Neural progenitor cell (in vitro differentiated cells): Measurements from ENCODE around the gene MPC1L. TPM values are rescaled to one million over a fixed set of nuclear protein-coding genes. Genes with fewer than 3 reads are reported as not detected.

ENCODE experiments used
- DNase-seq: peaks from one replicate; pipeline ENCODE4 v3.0.0-alpha.2; 2016; ENCODE audit warnings: low spot score
- H2AFZ ChIP-seq: fragments of 200-600 bp; sonication (generic); replicated peaks from 2 replicates; pipeline ENCODE4 v1.6.1; 2016; ENCODE audit warnings: antibody characterized with exemption
- H3F3A ChIP-seq: fragments of 200-600 bp; sonication (generic); 2 replicates; pipeline ENCODE4 v1.6.1; 2016; ENCODE audit warnings: antibody characterized with exemption, low read depth
- H3K27ac ChIP-seq: fragments of 200-600 bp; sonication (generic); 2 replicates; pipeline ENCODE4 v1.5.1; 2016; ENCODE audit warnings: mild to moderate bottlenecking
- H3K27me3 ChIP-seq: fragments of 200-600 bp; sonication (generic); 2 replicates; pipeline ENCODE4 v1.6.1; 2016; ENCODE audit warnings: mild to moderate bottlenecking, moderate library complexity
- H3K36me3 ChIP-seq: fragments of 200-600 bp; sonication (generic); 2 replicates; pipeline ENCODE4 v1.5.1; 2016
- H3K4me1 ChIP-seq: fragments of 200-600 bp; sonication (generic); 2 replicates; pipeline ENCODE4 v1.6.1; 2016; ENCODE audit warnings: mixed run types
- H3K4me2 ChIP-seq: fragments of 200-600 bp; sonication (generic); 2 replicates; pipeline ENCODE4 v1.6.1; 2016
- H3K4me3 ChIP-seq: fragments of 200-600 bp; sonication (generic); 2 replicates; pipeline ENCODE4 v1.5.1; 2016
- H3K79me2 ChIP-seq: fragments of 200-600 bp; sonication (generic); 2 replicates; pipeline ENCODE4 v1.6.1; 2016; ENCODE audit warnings: low read depth
- H3K9ac ChIP-seq: fragments of 200-600 bp; sonication (generic); 2 replicates; pipeline ENCODE4 v1.6.1; 2016
- H3K9me3 ChIP-seq: fragments of 200-600 bp; sonication (generic); 2 replicates; pipeline ENCODE4 v1.5.1; 2016; ENCODE audit warnings: low read depth
- H4K20me1 ChIP-seq: fragments of 200-600 bp; sonication (generic); 2 replicates; pipeline ENCODE4 v1.6.1; 2016; ENCODE audit warnings: low read depth
- H3K27ac Mint-ChIP-seq: 3 replicates; pipeline ENCODE4 v1.8.0; 2021; ENCODE audit warnings: mixed read lengths
- H3K27me3 Mint-ChIP-seq: 2 replicates; pipeline ENCODE4 v1.8.0; 2022; ENCODE audit warnings: low read depth, mild to moderate bottlenecking, inconsistent platforms, moderate library complexity, mixed read lengths; ENCODE audit not compliant: insufficient read depth
- H3K36me3 Mint-ChIP-seq: 3 replicates; pipeline ENCODE4 v1.8.0; 2021; ENCODE audit warnings: mixed read lengths
- H3K4me1 Mint-ChIP-seq: 3 replicates; pipeline ENCODE4 v1.8.0; 2021; ENCODE audit warnings: mixed read lengths
- H3K4me3 Mint-ChIP-seq: 3 replicates; pipeline ENCODE4 v1.8.0; 2021; ENCODE audit warnings: mild to moderate bottlenecking, moderate library complexity, mixed read lengths
- H3K9me3 Mint-ChIP-seq: 3 replicates; pipeline ENCODE4 v1.8.0; 2020; ENCODE audit warnings: mixed read lengths
- EZH2 ChIP-seq: fragments of 200-600 bp; sonication (generic); IDR thresholded peaks from 2 replicates; pipeline ENCODE4 v1.6.1; 2017; ENCODE audit warnings: antibody characterized with exemption, mild to moderate bottlenecking, moderate library complexity
- EZH2phosphoT487 ChIP-seq: fragments of 200-600 bp; sonication (generic); IDR thresholded peaks from 2 replicates; pipeline ENCODE4 v1.6.1; 2017; ENCODE audit warnings: antibody characterized with exemption
- total RNA-seq: library from RNA; depleted of rRNA; stranded (reverse); fragments of >200 nt; gene quantifications from 2 replicates; pipeline ENCODE4 v1.2.3, GENCODE V29; 2015; ENCODE audit warnings: low replicate concordance
- TF ChIP-seq, protein P1 (sequence below): fragments of 200-600 bp; sonication (generic); IDR thresholded peaks from 2 replicates; pipeline ENCODE4 v1.5.1; 2017; ENCODE audit warnings: antibody characterized with exemption, mild to moderate bottlenecking

The MPC1L gene
- total RNA-seq, 1 donor from 2014 or later, result not detected

DNA sequence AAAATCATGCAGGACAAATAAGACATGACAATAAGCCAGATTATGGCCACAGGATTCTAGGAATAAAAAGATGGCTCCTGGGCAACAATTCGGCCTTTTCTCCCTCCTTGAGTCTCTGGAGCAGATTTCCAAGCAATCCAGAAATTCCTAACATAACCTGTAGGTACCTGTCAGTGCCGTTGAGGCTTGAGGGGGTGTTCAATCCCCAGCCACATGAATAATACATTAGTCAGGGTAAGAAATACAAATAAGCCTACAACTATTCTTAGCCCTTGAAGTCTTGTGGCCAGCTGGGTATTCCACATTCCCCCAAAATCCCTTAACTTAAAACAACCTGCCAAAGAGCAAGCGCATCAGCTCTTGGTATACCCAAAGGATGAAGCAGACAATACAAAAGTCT, 14.5 kb downstream of the MPC1L start:
- H3K27ac Mint-ChIP-seq, result no peak overlapping the region
- no peaks in the 10 kb centered on the region for H4K20me1 ChIP-seq

DNA sequence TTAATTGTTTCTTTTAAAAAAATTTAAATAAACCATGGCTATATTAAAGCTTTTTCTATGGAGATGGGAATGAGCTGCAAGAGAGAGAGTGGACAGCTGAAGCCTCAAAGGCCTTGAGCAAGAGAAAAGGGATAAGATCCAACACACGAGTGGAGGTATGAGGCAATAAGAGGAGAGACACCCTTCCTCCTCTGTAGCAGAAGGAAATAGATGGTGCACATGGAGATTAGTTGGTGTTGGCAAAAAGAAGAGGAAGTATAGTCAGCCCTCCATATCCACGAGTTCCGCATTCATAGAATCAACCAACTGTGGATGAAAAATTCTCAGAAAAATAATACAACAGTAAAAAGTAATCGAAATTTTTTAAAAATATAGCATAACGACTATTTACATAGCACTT, 20.9 kb downstream of the MPC1L start:
- peaks cover 4% of the 10 kb centered on the region for H3K27me3 Mint-ChIP-seq
- peaks cover 20% of the 10 kb centered on the region for H3K79me2 ChIP-seq

More for the DNA sequence above, 14.5 kb downstream of the MPC1L start:
- Histone ChIP-seq H3K27me3 (no peaks in the 10 kb centered on the region), H3K9me3 (no peaks in the 10 kb centered on the region), H3K4me1 (no peaks in the 10 kb centered on the region), H3K9ac (no peak overlapping the region), H3K36me3 (peaks cover 3% of the 10 kb centered on the region), H3F3A (no peaks in the 10 kb centered on the region), H3K4me3 (no peak overlapping the region), H3K79me2 (no peaks in the 10 kb centered on the region), H3K4me2 (no peak overlapping the region), H3K27ac (no peak overlapping the region), H2AFZ (no peak overlapping the region)
- Mint-ChIP-seq H3K4me1 (no peaks in the 10 kb centered on the region), H3K9me3 (no peaks in the 10 kb centered on the region), H3K36me3 (peaks cover 15% of the 10 kb centered on the region), H3K27me3 (peaks cover 3% of the 10 kb centered on the region), H3K4me3 (no peak overlapping the region)
- no peak for DNase-seq
- TF ChIP-seq, protein P1, sequence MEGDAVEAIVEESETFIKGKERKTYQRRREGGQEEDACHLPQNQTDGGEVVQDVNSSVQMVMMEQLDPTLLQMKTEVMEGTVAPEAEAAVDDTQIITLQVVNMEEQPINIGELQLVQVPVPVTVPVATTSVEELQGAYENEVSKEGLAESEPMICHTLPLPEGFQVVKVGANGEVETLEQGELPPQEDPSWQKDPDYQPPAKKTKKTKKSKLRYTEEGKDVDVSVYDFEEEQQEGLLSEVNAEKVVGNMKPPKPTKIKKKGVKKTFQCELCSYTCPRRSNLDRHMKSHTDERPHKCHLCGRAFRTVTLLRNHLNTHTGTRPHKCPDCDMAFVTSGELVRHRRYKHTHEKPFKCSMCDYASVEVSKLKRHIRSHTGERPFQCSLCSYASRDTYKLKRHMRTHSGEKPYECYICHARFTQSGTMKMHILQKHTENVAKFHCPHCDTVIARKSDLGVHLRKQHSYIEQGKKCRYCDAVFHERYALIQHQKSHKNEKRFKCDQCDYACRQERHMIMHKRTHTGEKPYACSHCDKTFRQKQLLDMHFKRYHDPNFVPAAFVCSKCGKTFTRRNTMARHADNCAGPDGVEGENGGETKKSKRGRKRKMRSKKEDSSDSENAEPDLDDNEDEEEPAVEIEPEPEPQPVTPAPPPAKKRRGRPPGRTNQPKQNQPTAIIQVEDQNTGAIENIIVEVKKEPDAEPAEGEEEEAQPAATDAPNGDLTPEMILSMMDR, result no peak
- TF ChIP-seq EZH2phosphoT487 (no peak), EZH2 (no peak)

DNA sequence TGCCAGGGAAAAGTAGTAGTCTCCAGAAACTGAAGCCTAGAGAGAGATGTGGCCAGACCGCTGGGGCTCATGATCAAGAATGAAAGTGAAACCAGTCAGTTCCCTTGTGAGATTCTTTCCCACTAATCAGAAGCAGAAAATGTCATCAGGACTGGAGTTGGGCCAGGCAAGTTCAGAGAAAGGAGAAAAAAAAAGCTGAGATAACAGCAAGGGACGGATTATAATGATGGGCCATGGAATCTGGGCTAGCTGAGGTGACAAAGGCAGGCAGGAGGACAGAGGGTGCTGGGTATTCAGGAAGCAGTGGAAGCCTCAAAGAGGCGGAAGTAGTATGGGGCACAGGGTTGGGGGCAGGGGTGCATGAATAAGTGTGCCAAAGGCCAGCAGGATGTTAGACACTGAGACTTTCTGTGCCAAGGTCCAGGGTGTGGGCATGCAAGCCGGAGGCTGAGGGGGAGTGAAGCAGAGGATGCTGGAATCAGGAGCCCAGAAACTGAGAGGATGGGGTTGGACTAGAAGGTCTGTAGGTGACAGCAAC, 21.7 kb downstream of the MPC1L start:
- peaks cover 4% of the 10 kb centered on the region for H3K27me3 Mint-ChIP-seq
- Histone ChIP-seq H3K9ac (no peak overlapping the region), H3K36me3 (no peaks in the 10 kb centered on the region), H3K9me3 (no peaks in the 10 kb centered on the region), H3K4me1 (peaks cover 6% of the 10 kb centered on the region), H2AFZ (no peak overlapping the region), H3K27me3 (no peaks in the 10 kb centered on the region), H3K27ac (no peak overlapping the region), H3F3A (peaks cover 14% of the 10 kb centered on the region), H4K20me1 (peaks cover 5% of the 10 kb centered on the region), H3K4me2 (no peak overlapping the region), H3K79me2 (peaks cover 20% of the 10 kb centered on the region), H3K4me3 (no peak overlapping the region)
- no peaks in the 10 kb centered on the region for H3K9me3 Mint-ChIP-seq
- no peak overlapping the region for H3K27ac Mint-ChIP-seq
- TF ChIP-seq, protein P1, result no peak
- TF ChIP-seq EZH2phosphoT487, result no peak
- no peak for TF ChIP-seq EZH2
- peak overlapping the region; percentile 79 for H3K4me3 Mint-ChIP-seq
- H3K36me3 Mint-ChIP-seq, result peaks cover 8% of the 10 kb centered on the region
- no peak for DNase-seq
- peaks cover 12% of the 10 kb centered on the region for H3K4me1 Mint-ChIP-seq

More for the DNA sequence above, 20.9 kb downstream of the MPC1L start:
- no peaks in the 10 kb centered on the region for H3K36me3 ChIP-seq
- H3K4me3 Mint-ChIP-seq, result no peak overlapping the region
- H3F3A ChIP-seq, result peaks cover 14% of the 10 kb centered on the region
- peaks cover 5% of the 10 kb centered on the region for H4K20me1 ChIP-seq
- peaks cover 8% of the 10 kb centered on the region for H3K36me3 Mint-ChIP-seq
- no peak overlapping the region for H3K9ac ChIP-seq
- no peak overlapping the region for H3K27ac Mint-ChIP-seq
- no peaks in the 10 kb centered on the region for H3K9me3 Mint-ChIP-seq
- TF ChIP-seq EZH2, result no peak
- TF ChIP-seq, protein P1, result no peak
- no peak for TF ChIP-seq EZH2phosphoT487
- H3K4me2 ChIP-seq, result no peak overlapping the region
- no peaks in the 10 kb centered on the region for H3K27me3 ChIP-seq
- peaks cover 6% of the 10 kb centered on the region for H3K4me1 ChIP-seq
- DNase-seq, result no peak
- H3K4me1 Mint-ChIP-seq, result peaks cover 12% of the 10 kb centered on the region
- H3K27ac ChIP-seq, result no peak overlapping the region
- H3K9me3 ChIP-seq, result no peaks in the 10 kb centered on the region
- no peak overlapping the region for H2AFZ ChIP-seq
- no peak overlapping the region for H3K4me3 ChIP-seq
